OCI-LY7 (cell line): ENCODE data around the gene SIK3.

Source experiments
- CTCF ChIP-seq: fragments of 200-600 bp; sonication (generic); conservative IDR thresholded peaks from 2 replicates; pipeline ENCODE4 v1.5.1; 2014; ENCODE audit warnings: mild to moderate bottlenecking, antibody characterized with exemption, low read length, moderate library complexity, mixed read lengths
- EZH2phosphoT487 ChIP-seq: fragments of 200-600 bp; sonication (generic); IDR thresholded peaks from 2 replicates; pipeline ENCODE4 v1.6.1; 2018; ENCODE audit warnings: low read depth, borderline replicate concordance, mild to moderate bottlenecking, mixed run types, antibody characterized with exemption, low read length, moderate library complexity, mixed read lengths

DNA sequence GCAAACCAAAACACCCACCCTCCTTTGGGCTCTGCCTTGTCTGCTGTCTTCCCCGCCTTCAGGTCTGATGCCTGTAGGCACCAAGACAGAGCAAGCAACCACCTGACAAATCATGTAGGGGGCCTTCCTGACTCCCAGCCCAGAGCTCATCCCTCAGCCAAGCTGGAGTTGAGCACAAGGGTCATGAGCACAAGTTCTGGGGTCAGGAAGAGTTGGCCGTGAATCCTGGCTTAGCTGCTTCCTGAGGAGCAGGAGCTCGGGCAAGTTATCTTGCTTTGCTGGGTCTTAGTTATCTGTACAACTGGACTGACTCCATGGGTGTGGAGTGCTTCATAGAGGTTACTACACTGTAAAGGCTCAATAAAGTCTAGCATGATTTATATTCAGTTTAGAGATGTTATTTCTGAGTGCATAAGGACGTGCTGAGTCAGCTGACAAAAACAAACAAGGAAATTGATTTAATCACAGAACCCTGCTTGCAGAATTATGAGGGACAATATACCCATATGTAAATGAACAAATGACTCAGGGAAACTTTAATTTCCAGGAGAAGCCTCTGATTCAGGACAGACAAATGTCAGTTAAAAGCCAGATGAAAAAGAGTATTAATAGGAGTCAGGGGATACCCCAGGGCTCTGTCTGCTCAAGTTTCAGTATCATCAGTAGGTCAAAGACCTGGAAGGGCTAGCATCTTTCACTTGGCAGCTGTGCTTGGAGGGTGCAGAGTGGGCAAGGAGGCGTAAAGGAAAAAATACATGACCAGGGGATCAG, 245.8 kb downstream of the SIK3 start:
- no peak for TF ChIP-seq CTCF
- TF ChIP-seq EZH2phosphoT487, result no peak
